Smooth muscle cell of the umbilical artery (primary cell): ENCODE data around the gene NKPD1. TPM values are rescaled to one million over a fixed set of nuclear protein-coding genes. Genes with fewer than 3 reads are reported as not detected.

ENCODE experiments used
- total RNA-seq: library from RNA; depleted of rRNA; stranded (reverse); fragments of >200 nt; gene quantifications from 2 replicates; pipeline ENCODE4 v1.2.3, GENCODE V29; 2014

NKPD1 gene
- under 0.01 and 0.51 TPM in 2 replicates for total RNA-seq

GRCh38 chr19:45160870-45161737 is at the start of gene NKPD1:
NKPD1 (minus strand) TSS chr19:45160982; CDS start chr19:45160150, 832 bp downstream.

GRCh38 chr19:45178262-45179071 is 17.7 kb upstream of the NKPD1 start, which contains the start of gene BLOC1S3:
BLOC1S3 (plus strand) TSS chr19:45178784; CDS start chr19:45179297, 513 bp downstream.

GRCh38 chr19:45177817-45178261 is 17.1 kb upstream of the NKPD1 start, which contains the start of gene TRAPPC6A:
TRAPPC6A (minus strand) TSS chr19:45178237; CDS start chr19:45178218, 19 bp downstream.

Other genes with a start within 250 kb of the NKPD1 start
- 0.59 TPM in 1 of 2 replicates, not detected in the other for gene APOC1, start 246.4 kb downstream of the NKPD1 start, total RNA-seq
- not detected in 2 replicates for gene APOC4, start 218.7 kb downstream of the NKPD1 start, total RNA-seq
- not detected in 2 replicates for gene APOC2, start 214.9 kb downstream of the NKPD1 start, total RNA-seq
- 51.7 and 56.2 TPM in 2 replicates for gene CLPTM1, start 205.6 kb downstream of the NKPD1 start, total RNA-seq
- 11.0 and 19.2 TPM in 2 replicates for gene RELB, start 159.5 kb downstream of the NKPD1 start, total RNA-seq
- gene CLASRP, start 121.9 kb downstream of the NKPD1 start, total RNA-seq: 16.9 and 19.1 TPM in 2 replicates
- 0.32 TPM in 1 of 2 replicates, not detected in the other for gene ZNF296, start 84.5 kb downstream of the NKPD1 start, total RNA-seq
- gene GEMIN7, start 81.7 kb downstream of the NKPD1 start, total RNA-seq: 20.9 and 25.2 TPM in 2 replicates
- 25.8 and 26.7 TPM in 2 replicates for gene PPP1R37, start 67.8 kb downstream of the NKPD1 start, total RNA-seq
- gene TRAPPC6A, start 17.3 kb upstream of the NKPD1 start, total RNA-seq: 2.8 and 5.0 TPM in 2 replicates
- gene BLOC1S3, start 17.8 kb upstream of the NKPD1 start, total RNA-seq: 5.5 and 7.4 TPM in 2 replicates
- 0.05 TPM in 1 of 2 replicates, not detected in the other for gene EXOC3L2, start 84.4 kb upstream of the NKPD1 start, total RNA-seq
- gene MARK4, start 90.3 kb upstream of the NKPD1 start, total RNA-seq: 16.3 and 19.9 TPM in 2 replicates
- not detected in 2 replicates for gene CKM, start 161.9 kb upstream of the NKPD1 start, total RNA-seq
- gene KLC3, start 179.8 kb upstream of the NKPD1 start, total RNA-seq: not detected in 2 replicates
- gene ERCC2, start 209.6 kb upstream of the NKPD1 start, total RNA-seq: 18.4 and 36.2 TPM in 2 replicates
- gene PPP1R13L, start 244.1 kb upstream of the NKPD1 start, total RNA-seq: 6.8 and 9.8 TPM in 2 replicates
- gene POLR1G, start 245.7 kb upstream of the NKPD1 start, total RNA-seq: 7.4 and 19.9 TPM in 2 replicates